Liver (tissue), 9 donors: ENCODE results near the gene CYP4V2. TPM values are rescaled to one million over a fixed set of nuclear protein-coding genes. Genes with fewer than 3 reads are reported as not detected.

Source experiments
- DNase-seq: peaks from one replicate; pipeline ENCODE4 v3.0.0-alpha.2; 2017; ENCODE audit warnings: low spot score
- H3K27ac ChIP-seq, 2 donors: one replicate each; pipeline ENCODE4 v1.7.0; 2013; ENCODE audit warnings: inconsistent platforms in 2 of 2, low read length in 2 of 2, control low read depth in 1 of 2, low read depth in 1 of 2, mild to moderate bottlenecking in 1 of 2
- H3K27me3 ChIP-seq, 4 donors: one replicate each; pipeline versions ENCODE4 v1.6.1 to v1.7.0; 2013; ENCODE audit warnings: low read length in 3 of 4, inconsistent platforms in 1 of 4, mild to moderate bottlenecking in 1 of 4, moderate library complexity in 1 of 4; ENCODE audit not compliant: control insufficient read depth in 4 of 4, insufficient read depth in 4 of 4
- H3K36me3 ChIP-seq, 4 donors: one replicate each; pipeline versions ENCODE4 v1.6.1 to v1.7.0; 2013; ENCODE audit warnings: low read length in 3 of 4, mild to moderate bottlenecking in 3 of 4, low read depth in 1 of 4, moderate library complexity in 1 of 4; ENCODE audit not compliant: control insufficient read depth in 4 of 4, insufficient read depth in 3 of 4
- H3K4me1 ChIP-seq, 4 donors: one replicate each; pipeline versions ENCODE4 v1.6.1 to v1.7.0; 2013; ENCODE audit warnings: low read length in 3 of 4, mild to moderate bottlenecking in 3 of 4, moderate library complexity in 1 of 4; ENCODE audit not compliant: control insufficient read depth in 4 of 4, insufficient read depth in 4 of 4
- H3K4me3 ChIP-seq, 3 donors: one replicate each; pipeline versions ENCODE4 v1.6.1 to v1.7.0; 2013; ENCODE audit warnings: low read length in 3 of 3, control low read depth in 1 of 3, low read depth in 1 of 3, mild to moderate bottlenecking in 1 of 3
- H3K9ac ChIP-seq, 2 donors: one replicate each; pipeline ENCODE4 v1.7.0; 2013; ENCODE audit warnings: low read length in 2 of 2, mild to moderate bottlenecking in 2 of 2, moderate library complexity in 2 of 2, control low read depth in 1 of 2, low read depth in 1 of 2
- H3K9me3 ChIP-seq, 4 donors: one replicate each; pipeline versions ENCODE4 v1.6.1 to v1.7.0; 2013; ENCODE audit warnings: low read length in 3 of 4; ENCODE audit not compliant: control insufficient read depth in 4 of 4
- EGR1 ChIP-seq, 2 donors: IDR thresholded peaks; 2 replicates each; pipeline ENCODE4 v1.6.1; 2016 to 2018; ENCODE audit warnings: antibody characterized with exemption in 2 of 2, low read depth in 2 of 2
- FOXA1 ChIP-seq: IDR thresholded peaks from 2 replicates; pipeline ENCODE4 v1.6.1; 2016; ENCODE audit warnings: antibody characterized with exemption
- FOXA2 ChIP-seq: IDR thresholded peaks from 2 replicates; pipeline ENCODE4 v1.6.1; 2016; ENCODE audit warnings: antibody characterized with exemption
- GABPA ChIP-seq, 2 donors: IDR thresholded peaks in 1 of 2; conservative IDR thresholded peaks in 1 of 2; 2 replicates each; pipeline ENCODE4 v1.6.1; 2016; ENCODE audit warnings: antibody characterized with exemption in 2 of 2, mild to moderate bottlenecking in 1 of 2, moderate library complexity in 1 of 2
- HNF4A ChIP-seq, 2 donors: conservative IDR thresholded peaks; 2 replicates each; pipeline ENCODE4 v1.6.1; 2016; ENCODE audit warnings: antibody characterized with exemption in 2 of 2, mild to moderate bottlenecking in 2 of 2
- HNF4G ChIP-seq: IDR thresholded peaks from 2 replicates; pipeline ENCODE4 v1.6.1; 2016; ENCODE audit warnings: antibody characterized with exemption
- JUND ChIP-seq, 2 donors: IDR thresholded peaks; 2 replicates each; pipeline ENCODE4 v1.6.1; 2016; ENCODE audit warnings: antibody characterized with exemption in 2 of 2
- RAD21 ChIP-seq, 2 donors: IDR thresholded peaks; 2 replicates each; pipeline ENCODE4 v1.6.1; 2016; ENCODE audit warnings: antibody characterized with exemption in 2 of 2, mild to moderate bottlenecking in 2 of 2
- RXRA ChIP-seq, 2 donors: IDR thresholded peaks; 2 replicates each; pipeline ENCODE4 v1.6.1; 2017 to 2018; ENCODE audit warnings: antibody characterized with exemption in 2 of 2, mild to moderate bottlenecking in 1 of 2
- SP1 ChIP-seq: IDR thresholded peaks from 2 replicates; pipeline ENCODE4 v1.6.1; 2018; ENCODE audit warnings: antibody characterized with exemption, mild to moderate bottlenecking
- YY1 ChIP-seq: IDR thresholded peaks from 2 replicates; pipeline ENCODE4 v1.6.1; 2016; ENCODE audit warnings: antibody characterized with exemption, mild to moderate bottlenecking
- WGBS: extraction: QIAGEN DNeasy Blood & Tissue Kit; methylation state at CpG from one replicate; pipeline ENCODE4 v1.1.7; 2013; 5-methylcytosine and 5-hydroxymethylcytosine counted together
- polyA plus RNA-seq, 2 donors: library from polyadenylated mRNA; stranded (reverse) in 1 of 2; unstranded in 1 of 2; fragments of 200-250 nt in 1 of 2; fragments of >200 nt in 1 of 2; fragmentation: Nextera tagmentation in 1 of 2; extraction: Ambion mirVana in 1 of 2; gene quantifications; one replicate each; pipeline versions ENCODE4 v1.2.1 to v1.2.3, GENCODE V29; 2013 to 2015
- total RNA-seq, 2 donors: library from RNA; depleted of rRNA; stranded (reverse); fragments of >200 nt; gene quantifications; one replicate each; pipeline ENCODE4 v1.2.3, GENCODE V29; 2014
- TF ChIP-seq, protein P1 (sequence below): fragments of 150-350 bp; IDR thresholded peaks from 2 replicates; pipeline ENCODE4 v1.5.1; 2017; ENCODE audit warnings: improper control_type of control experiment, low read depth, low read length; ENCODE audit not compliant: missing input control
- TF ChIP-seq, protein P2 (sequence below): IDR thresholded peaks from 2 replicates; pipeline ENCODE4 v1.6.1; 2016; ENCODE audit warnings: antibody characterized with exemption
- TF ChIP-seq, protein P3 (sequence below): IDR thresholded peaks from 2 replicates; pipeline ENCODE4 v1.6.1; 2016; ENCODE audit warnings: antibody characterized with exemption
- TF ChIP-seq, protein P4 (sequence below): IDR thresholded peaks from 2 replicates; pipeline ENCODE4 v1.6.1; 2016; ENCODE audit warnings: antibody characterized with exemption, mild to moderate bottlenecking
- donor health status: healthy.
- donor health status: healthy.
- donor health status: healthy.
- donor health status: healthy.
- donor health status: healthy.

Gene CYP4V2
- total and polyA plus RNA-seq, 4 donors = 27.9 to 119 (median 35.1) TPM

DNA sequence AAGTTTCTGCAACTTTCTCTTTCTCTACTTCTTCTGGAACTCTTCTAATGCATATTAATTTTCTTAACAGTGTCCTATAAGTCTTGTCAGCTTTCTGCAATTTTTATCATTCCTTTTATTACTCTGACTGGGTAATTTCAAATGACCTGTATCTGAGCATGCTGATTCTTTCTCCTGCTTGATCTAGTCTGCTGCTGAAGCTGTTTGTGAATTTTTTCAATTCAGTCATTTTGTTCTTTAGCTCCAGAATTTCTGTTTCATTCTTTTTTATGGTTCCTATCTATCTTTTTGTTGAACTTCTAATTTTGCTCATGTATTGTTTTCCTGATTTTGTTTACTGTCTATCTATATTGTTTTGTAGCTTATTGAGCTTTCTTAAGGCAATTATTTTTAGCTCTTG, 34.5 kb downstream of the CYP4V2 start:
- no peak overlapping the region for H3K9ac ChIP-seq
- H3K27me3 ChIP-seq = no peaks in the 10 kb centered on the region
- H3K27ac ChIP-seq = no peak overlapping the region
- H3K4me3 ChIP-seq = no peak overlapping the region
- H3K9me3 ChIP-seq = no peaks in the 10 kb centered on the region
- DNase-seq = no peak
- H3K4me1 ChIP-seq = peaks cover 15 to 45% (median 22%) of the 10 kb centered on the region in 4 donors
- TF ChIP-seq, protein P1, sequence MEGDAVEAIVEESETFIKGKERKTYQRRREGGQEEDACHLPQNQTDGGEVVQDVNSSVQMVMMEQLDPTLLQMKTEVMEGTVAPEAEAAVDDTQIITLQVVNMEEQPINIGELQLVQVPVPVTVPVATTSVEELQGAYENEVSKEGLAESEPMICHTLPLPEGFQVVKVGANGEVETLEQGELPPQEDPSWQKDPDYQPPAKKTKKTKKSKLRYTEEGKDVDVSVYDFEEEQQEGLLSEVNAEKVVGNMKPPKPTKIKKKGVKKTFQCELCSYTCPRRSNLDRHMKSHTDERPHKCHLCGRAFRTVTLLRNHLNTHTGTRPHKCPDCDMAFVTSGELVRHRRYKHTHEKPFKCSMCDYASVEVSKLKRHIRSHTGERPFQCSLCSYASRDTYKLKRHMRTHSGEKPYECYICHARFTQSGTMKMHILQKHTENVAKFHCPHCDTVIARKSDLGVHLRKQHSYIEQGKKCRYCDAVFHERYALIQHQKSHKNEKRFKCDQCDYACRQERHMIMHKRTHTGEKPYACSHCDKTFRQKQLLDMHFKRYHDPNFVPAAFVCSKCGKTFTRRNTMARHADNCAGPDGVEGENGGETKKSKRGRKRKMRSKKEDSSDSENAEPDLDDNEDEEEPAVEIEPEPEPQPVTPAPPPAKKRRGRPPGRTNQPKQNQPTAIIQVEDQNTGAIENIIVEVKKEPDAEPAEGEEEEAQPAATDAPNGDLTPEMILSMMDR = no peak
- TF ChIP-seq, protein P2, sequence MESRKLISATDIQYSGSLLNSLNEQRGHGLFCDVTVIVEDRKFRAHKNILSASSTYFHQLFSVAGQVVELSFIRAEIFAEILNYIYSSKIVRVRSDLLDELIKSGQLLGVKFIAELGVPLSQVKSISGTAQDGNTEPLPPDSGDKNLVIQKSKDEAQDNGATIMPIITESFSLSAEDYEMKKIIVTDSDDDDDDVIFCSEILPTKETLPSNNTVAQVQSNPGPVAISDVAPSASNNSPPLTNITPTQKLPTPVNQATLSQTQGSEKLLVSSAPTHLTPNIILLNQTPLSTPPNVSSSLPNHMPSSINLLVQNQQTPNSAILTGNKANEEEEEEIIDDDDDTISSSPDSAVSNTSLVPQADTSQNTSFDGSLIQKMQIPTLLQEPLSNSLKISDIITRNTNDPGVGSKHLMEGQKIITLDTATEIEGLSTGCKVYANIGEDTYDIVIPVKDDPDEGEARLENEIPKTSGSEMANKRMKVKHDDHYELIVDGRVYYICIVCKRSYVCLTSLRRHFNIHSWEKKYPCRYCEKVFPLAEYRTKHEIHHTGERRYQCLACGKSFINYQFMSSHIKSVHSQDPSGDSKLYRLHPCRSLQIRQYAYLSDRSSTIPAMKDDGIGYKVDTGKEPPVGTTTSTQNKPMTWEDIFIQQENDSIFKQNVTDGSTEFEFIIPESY = no peak
- TF ChIP-seq HNF4A (conservative IDR thresholded peaks at IDR 0.05) = no peak
- TF ChIP-seq RXRA (IDR thresholded peaks at IDR 0.05) = no peak
- TF ChIP-seq, protein P3, sequence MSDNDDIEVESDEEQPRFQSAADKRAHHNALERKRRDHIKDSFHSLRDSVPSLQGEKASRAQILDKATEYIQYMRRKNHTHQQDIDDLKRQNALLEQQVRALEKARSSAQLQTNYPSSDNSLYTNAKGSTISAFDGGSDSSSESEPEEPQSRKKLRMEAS = no peak
- no peak for TF ChIP-seq JUND (IDR thresholded peaks at IDR 0.05)
- no peaks in the 10 kb centered on the region for H3K36me3 ChIP-seq

DNA sequence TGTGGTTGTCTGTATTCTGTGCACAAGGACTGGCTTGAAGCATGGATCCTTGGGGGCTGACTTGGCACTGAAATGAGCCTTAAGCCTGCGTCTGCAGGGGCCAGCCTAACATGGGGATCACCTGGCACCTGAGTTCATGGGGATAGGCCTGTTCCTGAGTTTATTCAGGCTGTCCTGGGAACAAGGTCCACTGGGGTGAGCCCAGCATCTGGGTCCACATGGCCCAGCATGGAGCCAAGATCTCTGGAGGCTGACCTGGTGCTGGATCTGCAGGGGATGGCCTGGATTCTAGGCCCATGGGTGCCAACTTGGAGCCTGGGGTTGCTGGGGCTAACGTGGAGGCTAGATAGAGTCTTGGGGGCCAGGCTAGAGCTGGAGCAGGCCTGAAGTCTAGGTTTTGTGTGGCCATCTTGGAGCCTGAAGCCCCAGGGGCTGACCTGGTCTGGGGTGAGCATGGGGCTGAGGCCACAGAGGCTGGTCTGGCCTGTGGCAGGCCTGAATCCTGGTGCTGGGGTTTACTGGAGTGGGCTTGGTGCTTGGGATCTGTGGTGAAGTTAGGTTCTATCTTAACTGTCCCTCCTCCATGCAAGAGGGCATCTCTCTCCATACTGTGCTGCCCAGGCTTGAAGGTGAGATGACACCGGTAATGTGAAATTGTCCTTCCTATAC, 35.3 kb downstream of the CYP4V2 start:
- Histone ChIP-seq H3K9ac (peak overlapping the region in 1 of 2 donors; percentile 56), H3K4me3 (no peak overlapping the region), H3K4me1 (peaks cover 15 to 48% (median 25%) of the 10 kb centered on the region in 4 donors), H3K27me3 (no peaks in the 10 kb centered on the region), H3K27ac (peak overlapping the region; percentile 83 to 88), H3K9me3 (no peaks in the 10 kb centered on the region), H3K36me3 (no peaks in the 10 kb centered on the region)
- 51% methylated on average over 3 of the region's 3 CpGs for WGBS
- no peak for DNase-seq
- TF ChIP-seq FOXA2 (no peak), SP1 (peak; percentile 64), EGR1 (IDR thresholded peaks at IDR 0.05; ENCODE audit: low read depth in 2 of 2) (no peak), FOXA1 (no peak), YY1 (no peak), GABPA (IDR thresholded peaks at IDR 0.05 in 1 of 2, conservative IDR thresholded peaks at IDR 0.05 in 1 of 2) (no peak), HNF4A (conservative IDR thresholded peaks at IDR 0.05) (peak; percentile 75 to 82), RXRA (IDR thresholded peaks at IDR 0.05) (peak; percentile 57 to 77), HNF4G (peak; percentile 64), RAD21 (IDR thresholded peaks at IDR 0.05) (no peak)
- TF ChIP-seq, protein P3 = no peak
- TF ChIP-seq, protein P2 = no peak
- TF ChIP-seq, protein P4, sequence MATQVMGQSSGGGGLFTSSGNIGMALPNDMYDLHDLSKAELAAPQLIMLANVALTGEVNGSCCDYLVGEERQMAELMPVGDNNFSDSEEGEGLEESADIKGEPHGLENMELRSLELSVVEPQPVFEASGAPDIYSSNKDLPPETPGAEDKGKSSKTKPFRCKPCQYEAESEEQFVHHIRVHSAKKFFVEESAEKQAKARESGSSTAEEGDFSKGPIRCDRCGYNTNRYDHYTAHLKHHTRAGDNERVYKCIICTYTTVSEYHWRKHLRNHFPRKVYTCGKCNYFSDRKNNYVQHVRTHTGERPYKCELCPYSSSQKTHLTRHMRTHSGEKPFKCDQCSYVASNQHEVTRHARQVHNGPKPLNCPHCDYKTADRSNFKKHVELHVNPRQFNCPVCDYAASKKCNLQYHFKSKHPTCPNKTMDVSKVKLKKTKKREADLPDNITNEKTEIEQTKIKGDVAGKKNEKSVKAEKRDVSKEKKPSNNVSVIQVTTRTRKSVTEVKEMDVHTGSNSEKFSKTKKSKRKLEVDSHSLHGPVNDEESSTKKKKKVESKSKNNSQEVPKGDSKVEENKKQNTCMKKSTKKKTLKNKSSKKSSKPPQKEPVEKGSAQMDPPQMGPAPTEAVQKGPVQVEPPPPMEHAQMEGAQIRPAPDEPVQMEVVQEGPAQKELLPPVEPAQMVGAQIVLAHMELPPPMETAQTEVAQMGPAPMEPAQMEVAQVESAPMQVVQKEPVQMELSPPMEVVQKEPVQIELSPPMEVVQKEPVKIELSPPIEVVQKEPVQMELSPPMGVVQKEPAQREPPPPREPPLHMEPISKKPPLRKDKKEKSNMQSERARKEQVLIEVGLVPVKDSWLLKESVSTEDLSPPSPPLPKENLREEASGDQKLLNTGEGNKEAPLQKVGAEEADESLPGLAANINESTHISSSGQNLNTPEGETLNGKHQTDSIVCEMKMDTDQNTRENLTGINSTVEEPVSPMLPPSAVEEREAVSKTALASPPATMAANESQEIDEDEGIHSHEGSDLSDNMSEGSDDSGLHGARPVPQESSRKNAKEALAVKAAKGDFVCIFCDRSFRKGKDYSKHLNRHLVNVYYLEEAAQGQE = no peak
